Natural killer cell treated with Interleukin-12 subunit alpha and Interleukin-12 subunit beta and Interleukin-15 and Interleukin-18, amount 100 ng/mL, for 72 hours (primary cell): Measurements from ENCODE around the gene PAN2. TPM values are rescaled to one million over a fixed set of nuclear protein-coding genes. Genes with fewer than 3 reads are reported as not detected.

ENCODE experiments used
- ATAC-seq, 2 donors: fragments of 150-1000 bp; cut with Tn5 transposase in 1 of 2; sonication (Bioruptor Pico), chemical (Tn5 transposase) in 1 of 2; 2 replicates each; pipeline ENCODE4 v1.10.0; 2021
- DNase-seq: peaks from one replicate; pipeline ENCODE4 v3.0.0; 2022; ENCODE audit warnings: low spot score
- H3K27ac Mint-ChIP-seq, 2 donors: 1 replicate in 1 of 2; 2 replicates in 1 of 2; pipeline ENCODE4 v1.8.0; 2022; ENCODE audit warnings: mixed read lengths in 2 of 2, mild to moderate bottlenecking in 1 of 2, moderate library complexity in 1 of 2
- H3K27me3 Mint-ChIP-seq, 2 donors: 1 replicate in 1 of 2; 2 replicates in 1 of 2; pipeline ENCODE4 v1.8.0; 2022; ENCODE audit warnings: mixed read lengths in 2 of 2
- H3K36me3 Mint-ChIP-seq: one replicate; pipeline ENCODE4 v1.8.0; 2022; ENCODE audit warnings: mixed read lengths
- H3K4me1 Mint-ChIP-seq, 2 donors: 1 replicate in 1 of 2; 2 replicates in 1 of 2; pipeline ENCODE4 v1.8.0; 2022; ENCODE audit warnings: low read depth in 2 of 2, mixed read lengths in 2 of 2, mild to moderate bottlenecking in 1 of 2
- H3K4me3 Mint-ChIP-seq: one replicate; pipeline ENCODE4 v1.8.0; 2022; ENCODE audit warnings: mixed read lengths
- H3K9me3 Mint-ChIP-seq: 2 replicates; pipeline ENCODE4 v1.8.0; 2022; ENCODE audit warnings: mixed read lengths
- total RNA-seq, 2 donors: library from RNA; stranded (reverse); gene quantifications; one replicate each; pipeline ENCODE4 v1.2.3, GENCODE V29; 2022

The PAN2 gene
- total RNA-seq, 2 donors from 2014 or later: 22.8 to 42.8 TPM

- Mint-ChIP-seq H3K27me3 (no peaks in the 10 kb centered on the region), H3K9me3 (no peaks in the 10 kb centered on the region), H3K27ac (no peak overlapping the region), H3K36me3 (no peaks in the 10 kb centered on the region), H3K4me3 (no peak overlapping the region), H3K4me1 (peaks cover under 1% of the 10 kb centered on the region in 2 donors)
- DNase-seq: no peak
- ATAC-seq: no peak
Observed at GRCh38 chr12:56307221-56307965, 26.4 kb downstream of the PAN2 start.

DNA sequence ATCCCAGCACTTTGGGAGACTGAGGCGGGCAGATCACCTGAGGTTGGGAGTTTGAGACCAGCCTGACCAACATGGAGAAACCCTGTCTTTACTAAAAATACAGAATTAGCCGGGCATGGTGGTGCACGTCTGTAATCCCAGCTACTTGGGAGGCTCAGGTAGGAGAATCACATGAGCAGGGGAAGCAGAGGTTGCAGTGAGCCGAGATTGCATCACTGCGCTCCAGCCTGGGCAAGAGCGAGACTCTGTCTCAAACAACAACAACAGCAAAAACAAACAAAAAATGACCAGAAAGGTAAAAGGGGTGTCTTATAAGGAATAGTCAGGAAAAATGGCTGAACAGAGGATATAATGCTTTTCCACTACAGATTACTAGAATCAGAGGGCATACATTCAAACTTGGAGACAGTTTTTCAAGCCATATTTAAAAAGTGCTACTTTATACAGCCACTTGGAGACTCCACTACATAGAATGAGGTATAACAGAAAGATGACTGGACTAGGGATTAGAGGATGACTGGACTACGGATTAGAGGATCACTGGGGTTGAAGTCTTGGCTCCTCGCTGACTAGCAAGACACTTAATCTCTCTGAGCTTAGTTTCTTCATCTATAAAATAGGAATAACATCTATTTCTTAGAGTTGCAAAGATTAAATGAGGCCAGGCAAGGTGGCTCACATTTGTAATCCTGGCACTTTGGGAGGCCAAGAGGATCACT is 28.8 kb downstream of the PAN2 start:
- H3K9me3 Mint-ChIP-seq: no peaks in the 10 kb centered on the region
- H3K27ac Mint-ChIP-seq: peak overlapping the region in 1 of 2 donors; percentile 28
- H3K27me3 Mint-ChIP-seq: no peaks in the 10 kb centered on the region
- H3K36me3 Mint-ChIP-seq: no peaks in the 10 kb centered on the region
- DNase-seq: no peak
- peaks cover 17 to 18% of the 10 kb centered on the region in 2 donors for H3K4me1 Mint-ChIP-seq
- ATAC-seq: no peak
- no peak overlapping the region for H3K4me3 Mint-ChIP-seq

DNA sequence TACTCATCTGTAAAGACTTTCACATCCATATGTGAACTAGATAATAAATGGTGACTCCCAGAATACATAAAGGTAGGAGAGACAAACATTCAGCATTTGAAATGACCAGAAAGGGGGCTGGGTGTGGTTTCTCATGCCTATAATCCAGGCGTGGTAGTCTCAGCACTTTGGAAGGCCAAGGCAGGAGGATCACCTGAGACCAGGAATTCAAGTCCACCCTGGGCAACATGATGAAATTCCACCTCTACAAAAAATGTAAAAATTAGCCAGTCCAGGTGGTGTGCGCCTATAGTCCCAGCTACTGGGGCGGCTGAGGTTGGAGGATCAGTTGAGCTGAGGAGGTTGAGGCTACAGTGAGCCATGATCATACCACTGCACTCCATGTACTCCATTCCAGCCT is 29.5 kb downstream of the PAN2 start:
- Mint-ChIP-seq H3K9me3 (no peaks in the 10 kb centered on the region), H3K27me3 (no peaks in the 10 kb centered on the region)
- ATAC-seq: no peak

DNA sequence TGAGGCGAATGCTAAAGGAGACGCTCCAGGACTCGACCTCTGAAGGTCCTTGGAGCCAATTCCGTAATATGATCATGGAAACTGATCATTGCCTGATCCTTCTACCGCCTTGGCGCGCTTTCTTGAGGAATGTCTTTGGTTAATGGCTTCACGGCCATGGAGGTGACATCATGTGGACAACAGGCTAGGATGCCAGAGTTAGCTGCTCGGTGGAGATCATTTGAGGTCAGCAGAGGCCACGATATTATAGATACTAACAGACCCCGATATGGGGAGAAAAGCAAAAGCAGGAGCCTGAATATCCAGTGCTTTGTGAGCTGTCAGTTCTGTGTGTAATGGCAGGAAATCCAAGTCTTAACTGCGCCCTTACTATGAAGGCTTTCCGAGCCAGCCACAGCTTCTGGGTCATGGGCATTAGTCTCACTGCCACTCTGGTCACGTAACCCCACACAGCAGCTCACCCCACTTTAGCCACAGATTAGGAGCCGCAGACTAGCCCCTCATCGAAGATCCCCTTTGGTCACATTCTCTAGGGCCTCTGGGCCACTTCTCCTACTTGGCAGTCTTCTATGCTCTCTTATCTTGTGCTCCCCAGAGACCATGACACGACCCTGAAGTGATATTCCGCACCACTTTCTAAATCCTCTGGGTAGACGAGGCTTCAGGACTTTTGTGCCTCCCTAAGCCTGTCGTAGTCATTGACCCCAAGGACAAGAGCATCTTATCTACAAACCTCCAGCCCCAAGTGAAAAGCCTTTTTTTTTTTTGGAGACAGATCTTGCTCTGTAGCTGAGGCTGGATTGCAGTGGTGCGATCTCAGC is 32.9 kb downstream of the PAN2 start:
- H3K27me3 Mint-ChIP-seq: no peaks in the 10 kb centered on the region
- no peak for DNase-seq
- H3K27ac Mint-ChIP-seq: peak overlapping the region; percentile 87 to 95

More for the DNA sequence above, 29.5 kb downstream of the PAN2 start:
- Mint-ChIP-seq H3K36me3 (no peaks in the 10 kb centered on the region), H3K27ac (no peak overlapping the region), H3K4me1 (peaks cover 19 to 21% of the 10 kb centered on the region in 2 donors), H3K4me3 (no peak overlapping the region)
- no peak for DNase-seq

DNA sequence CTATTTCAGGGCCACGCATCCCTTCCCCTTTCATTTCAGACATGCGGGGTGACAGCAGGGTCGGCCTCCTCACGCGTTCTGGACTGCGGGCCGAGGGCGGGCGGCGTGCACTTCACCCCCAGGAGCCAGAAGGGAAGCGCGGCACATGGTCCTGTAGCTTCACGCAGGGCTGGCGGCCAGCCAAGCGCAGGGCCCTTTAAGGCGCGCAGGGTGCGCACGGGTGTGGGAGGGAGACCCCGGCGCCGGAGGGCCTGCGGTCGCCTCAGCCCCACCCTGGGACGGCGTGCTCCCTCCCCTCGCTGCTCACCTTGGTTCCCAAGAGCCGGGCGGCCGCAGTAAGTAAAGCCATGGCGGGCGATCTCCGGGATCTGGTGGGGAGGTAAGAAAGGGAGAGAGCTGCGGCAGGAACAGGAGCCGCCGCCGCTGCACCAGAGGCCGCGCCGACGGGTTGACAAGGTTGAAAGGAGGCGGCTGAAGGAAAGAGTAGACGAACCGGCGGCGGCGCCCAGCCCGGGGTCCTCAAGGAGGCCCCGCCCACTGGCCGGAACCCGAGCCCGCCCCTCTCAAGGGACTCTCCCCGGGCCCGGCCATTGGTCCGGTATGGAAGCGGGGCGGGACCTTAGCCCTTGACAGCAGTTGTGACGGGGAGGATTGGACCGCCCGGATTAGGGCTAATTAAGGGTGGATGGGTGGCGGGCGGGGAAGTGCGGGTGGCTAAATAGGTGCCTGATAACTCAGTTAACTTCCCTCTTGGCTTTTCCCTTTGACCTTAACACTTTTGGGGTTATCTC is 33.8 kb downstream of the PAN2 start, which contains the start of gene CS:
TSS of gene CS (minus strand) at position 478 of the 791 bp plus-strand sequence. CDS start at position 349, 129 bp downstream.
- Mint-ChIP-seq H3K27ac (peak within 1 kb of the TSS; percentile 87 to 95), H3K4me1 (peaks cover 39 to 49% of the 10 kb centered on the region in 2 donors), H3K27me3 (no peaks in the 10 kb centered on the region), H3K9me3 (no peaks in the 10 kb centered on the region), H3K36me3 (no peaks in the 10 kb centered on the region), H3K4me3 (peak within 1 kb of the TSS; percentile 84)
- peak; percentile 99 to 100 for ATAC-seq
- peak; percentile 100 for DNase-seq

More for the DNA sequence above, 32.9 kb downstream of the PAN2 start:
- Mint-ChIP-seq H3K4me1 (peaks cover 39 to 49% of the 10 kb centered on the region in 2 donors), H3K9me3 (no peaks in the 10 kb centered on the region), H3K36me3 (no peaks in the 10 kb centered on the region), H3K4me3 (peak overlapping the region; percentile 84)
- no peak for ATAC-seq

- Mint-ChIP-seq H3K4me1 (peaks cover 39 to 49% of the 10 kb centered on the region in 2 donors), H3K4me3 (peak overlapping the region; percentile 84)
- no peak for ATAC-seq
Observed at GRCh38 chr12:56299308-56299852, 34.4 kb downstream of the PAN2 start.

DNA sequence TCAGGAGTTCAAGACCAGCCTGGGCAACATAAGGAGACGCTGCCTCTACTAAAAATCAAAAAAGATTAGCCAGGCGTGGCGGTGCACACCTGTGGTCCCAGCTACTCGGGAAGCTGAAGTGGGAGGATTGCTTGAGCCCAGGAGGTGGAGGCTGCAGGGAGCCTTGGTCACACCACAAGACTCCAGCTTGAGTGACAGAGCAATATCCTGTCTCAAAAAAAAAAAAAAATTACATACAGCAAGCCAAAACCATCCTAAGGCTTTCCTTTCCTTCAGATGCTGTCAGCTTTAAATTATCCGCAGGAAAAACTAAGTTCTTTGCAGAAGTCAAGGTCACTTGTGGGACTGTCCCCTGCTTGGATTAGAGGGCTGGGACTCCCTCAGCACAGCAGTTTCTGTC is 35.0 kb downstream of the PAN2 start:
- no peaks in the 10 kb centered on the region for H3K9me3 Mint-ChIP-seq
- no peaks in the 10 kb centered on the region for H3K36me3 Mint-ChIP-seq
- ATAC-seq (no peak), DNase-seq (no peak)
- peak overlapping the region; percentile 84 for H3K4me3 Mint-ChIP-seq
- H3K4me1 Mint-ChIP-seq: peaks cover 39 to 49% of the 10 kb centered on the region in 2 donors
- H3K27ac Mint-ChIP-seq: peak overlapping the region; percentile 87 to 95
- H3K27me3 Mint-ChIP-seq: no peaks in the 10 kb centered on the region

More at GRCh38 chr12:56299308-56299852, 34.4 kb downstream of the PAN2 start:
- no peaks in the 10 kb centered on the region for H3K36me3 Mint-ChIP-seq
- H3K27ac Mint-ChIP-seq: peak overlapping the region; percentile 87 to 95
- no peak for DNase-seq
- H3K9me3 Mint-ChIP-seq: no peaks in the 10 kb centered on the region
- H3K27me3 Mint-ChIP-seq: no peaks in the 10 kb centered on the region

- Mint-ChIP-seq H3K4me3 (peak overlapping the region; percentile 84), H3K4me1 (peaks cover 41 to 49% of the 10 kb centered on the region in 2 donors), H3K36me3 (no peaks in the 10 kb centered on the region), H3K9me3 (no peaks in the 10 kb centered on the region), H3K27me3 (no peaks in the 10 kb centered on the region), H3K27ac (peak overlapping the region in 1 of 2 donors; percentile 53)
- DNase-seq: no peak
- no peak for ATAC-seq
Observed at GRCh38 chr12:56297400-56297799, 36.4 kb downstream of the PAN2 start.

GRCh38 chr12:56296295-56296694 is 37.5 kb downstream of the PAN2 start:
- peaks cover 36 to 44% of the 10 kb centered on the region in 2 donors for H3K4me1 Mint-ChIP-seq
- H3K4me3 Mint-ChIP-seq: no peak overlapping the region
- no peaks in the 10 kb centered on the region for H3K36me3 Mint-ChIP-seq
- H3K27me3 Mint-ChIP-seq: no peaks in the 10 kb centered on the region
- DNase-seq (no peak), ATAC-seq (no peak)
- H3K9me3 Mint-ChIP-seq: no peaks in the 10 kb centered on the region
- peak overlapping the region in 1 of 2 donors; percentile 53 for H3K27ac Mint-ChIP-seq

DNA sequence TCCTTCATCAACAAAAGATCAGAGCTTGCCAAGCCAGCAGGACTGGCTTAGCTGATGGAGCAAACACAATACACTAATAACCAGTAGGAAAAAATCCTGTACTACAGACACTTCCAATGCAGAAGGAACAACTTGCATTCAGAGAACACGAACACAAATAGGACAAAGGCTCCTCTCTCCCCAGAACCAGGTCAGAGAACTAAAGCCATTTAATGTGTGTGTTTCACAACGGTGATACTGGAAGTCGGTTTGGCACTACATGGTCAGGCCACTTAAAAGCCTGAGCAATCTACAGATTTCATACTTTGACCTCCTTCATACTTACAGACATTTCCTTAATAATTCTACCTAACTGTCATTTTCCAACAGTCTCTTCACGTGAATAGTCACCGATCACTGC is 40.0 kb downstream of the PAN2 start:
- Mint-ChIP-seq H3K9me3 (no peaks in the 10 kb centered on the region), H3K4me3 (no peak overlapping the region), H3K27ac (no peak overlapping the region), H3K27me3 (no peaks in the 10 kb centered on the region), H3K36me3 (no peaks in the 10 kb centered on the region), H3K4me1 (peaks cover 23 to 30% of the 10 kb centered on the region in 2 donors)
- ATAC-seq: no peak
- DNase-seq: no peak

DNA sequence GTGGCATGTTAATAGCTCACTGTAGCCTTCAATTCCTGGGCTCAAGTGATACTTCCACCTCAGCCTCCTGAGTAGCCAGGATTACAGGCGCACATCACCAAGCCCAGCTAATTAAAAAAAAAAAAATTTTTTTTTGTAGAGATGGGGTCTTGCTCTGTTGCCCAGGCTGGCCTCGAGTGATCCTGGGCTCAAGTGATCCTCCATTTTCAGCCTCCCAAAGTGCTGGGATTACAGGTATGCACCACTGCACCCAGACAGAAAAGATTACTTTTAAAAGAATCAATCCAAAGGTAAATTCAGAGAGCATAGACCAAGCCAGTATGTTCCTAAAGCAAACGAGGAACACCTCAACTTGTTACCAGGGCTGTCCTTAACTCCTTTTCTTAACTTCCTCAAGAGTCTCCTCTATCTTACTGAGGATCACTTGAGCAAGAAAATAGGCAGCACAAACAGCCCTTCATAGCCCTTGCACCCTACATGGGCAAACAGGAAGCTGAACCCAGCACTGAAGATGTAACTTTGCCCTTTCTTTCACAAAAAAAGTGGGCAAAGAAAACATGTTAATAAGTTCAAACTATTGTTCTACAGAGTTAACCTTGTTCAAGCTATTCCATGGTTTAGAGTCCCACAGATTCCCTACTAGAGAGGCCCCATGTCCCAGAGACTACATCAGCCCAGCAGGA is 45.0 kb downstream of the PAN2 start:
- H3K27me3 Mint-ChIP-seq: no peaks in the 10 kb centered on the region
- peaks cover 14% of the 10 kb centered on the region for H3K36me3 Mint-ChIP-seq
- no peak overlapping the region for H3K27ac Mint-ChIP-seq
- H3K4me1 Mint-ChIP-seq: peaks cover 12 to 13% of the 10 kb centered on the region in 2 donors
- H3K4me3 Mint-ChIP-seq: no peak overlapping the region
- no peak for ATAC-seq
- H3K9me3 Mint-ChIP-seq: no peaks in the 10 kb centered on the region
- no peak for DNase-seq

GRCh38 chr12:56286044-56286830 is 47.6 kb downstream of the PAN2 start:
- no peaks in the 10 kb centered on the region for H3K27me3 Mint-ChIP-seq
- no peak for ATAC-seq
- H3K4me3 Mint-ChIP-seq: no peak overlapping the region
- no peak for DNase-seq
- H3K36me3 Mint-ChIP-seq: peaks cover 25% of the 10 kb centered on the region
- H3K4me1 Mint-ChIP-seq: peaks cover 7% of the 10 kb centered on the region in 2 donors
- peak overlapping the region in 1 of 2 donors; percentile 22 for H3K27ac Mint-ChIP-seq
- H3K9me3 Mint-ChIP-seq: no peaks in the 10 kb centered on the region
